ENCODE results near the gene CACNA1C. TPM values are rescaled to one million over a fixed set of nuclear protein-coding genes. Genes with fewer than 3 reads are reported as not detected.

CACNA1C gene
- total RNA-seq, 1 experiment from 2014 or later: 3.7 TPM

GRCh38 chr12:2222691-2223090, 169.9 kb downstream of the CACNA1C start:
- intact Hi-C loops (cut with micrococcal nuclease; ENCODE audit: unreplicated experiment): no loop called here
- TF ChIP-seq EZH2 (IDR thresholded peaks at IDR 0.05; ENCODE audit: borderline replicate concordance, low read depth, low read length, poor library complexity, severe bottlenecking): no peak
- TF ChIP-seq CTCF (conservative IDR thresholded peaks at IDR 0.05; ENCODE audit: low read depth, low read length): no peak
- Histone ChIP-seq H3K9me3 (ENCODE audit: low read depth, low read length, poor library complexity, severe bottlenecking) (no peaks in the 10 kb centered on the region), H3K36me3 (ENCODE audit: insufficient read depth, low read length, poor library complexity, severe bottlenecking) (no peaks in the 10 kb centered on the region), H3K4me3 (ENCODE audit: low read depth, low read length, poor library complexity, severe bottlenecking) (no peak overlapping the region), H3K27ac (ENCODE audit: low read depth, low read length, poor library complexity, severe bottlenecking) (no peak overlapping the region), H3K4me1 (ENCODE audit: insufficient read depth, low read length, poor library complexity, severe bottlenecking) (no peaks in the 10 kb centered on the region), H3K27me3 (replicated peaks; ENCODE audit: insufficient read depth, low read depth, low read length, poor library complexity) (no peaks in the 10 kb centered on the region)
- no TSS peak for BruUV-seq (replicated peaks)
- POLR2A ChIA-PET (ENCODE audit: low non-redundant PET): no interaction called here
- CTCF ChIA-PET: no interaction called here
- no peak for DNase-seq (ENCODE audit: low spot score)

- H3K27me3 ChIP-seq (replicated peaks; ENCODE audit: insufficient read depth, low read depth, low read length, poor library complexity): no peaks in the 10 kb centered on the region
- no peaks in the 10 kb centered on the region for H3K9me3 ChIP-seq (ENCODE audit: low read depth, low read length, poor library complexity, severe bottlenecking)
- DNase-seq (ENCODE audit: low spot score): no peak
- no peaks in the 10 kb centered on the region for H3K36me3 ChIP-seq (ENCODE audit: insufficient read depth, low read length, poor library complexity, severe bottlenecking)
- ChIA-PET POLR2A (ENCODE audit: low non-redundant PET) (no interaction called here), CTCF (no interaction called here)
- no peaks in the 10 kb centered on the region for H3K4me1 ChIP-seq (ENCODE audit: insufficient read depth, low read length, poor library complexity, severe bottlenecking)
- no peak overlapping the region for H3K27ac ChIP-seq (ENCODE audit: low read depth, low read length, poor library complexity, severe bottlenecking)
- no peak overlapping the region for H3K4me3 ChIP-seq (ENCODE audit: low read depth, low read length, poor library complexity, severe bottlenecking)
- no peak for TF ChIP-seq EZH2 (IDR thresholded peaks at IDR 0.05; ENCODE audit: borderline replicate concordance, low read depth, low read length, poor library complexity, severe bottlenecking)
- TF ChIP-seq CTCF (conservative IDR thresholded peaks at IDR 0.05; ENCODE audit: low read depth, low read length): no peak
- intact Hi-C loops (cut with micrococcal nuclease; ENCODE audit: unreplicated experiment): no loop called here
- BruUV-seq (replicated peaks): no TSS peak
Observed at GRCh38 chr12:2224961-2225360, 172.2 kb downstream of the CACNA1C start.

GRCh38 chr12:2225696-2226095, 172.9 kb downstream of the CACNA1C start:
- H3K27me3 ChIP-seq (replicated peaks; ENCODE audit: insufficient read depth, low read depth, low read length, poor library complexity): no peaks in the 10 kb centered on the region
- POLR2A ChIA-PET (ENCODE audit: low non-redundant PET): no interaction called here
- intact Hi-C loops (cut with micrococcal nuclease; ENCODE audit: unreplicated experiment): no loop called here
- no peaks in the 10 kb centered on the region for H3K9me3 ChIP-seq (ENCODE audit: low read depth, low read length, poor library complexity, severe bottlenecking)
- H3K27ac ChIP-seq (ENCODE audit: low read depth, low read length, poor library complexity, severe bottlenecking): no peak overlapping the region
- BruUV-seq (replicated peaks): no TSS peak
- no peaks in the 10 kb centered on the region for H3K4me1 ChIP-seq (ENCODE audit: insufficient read depth, low read length, poor library complexity, severe bottlenecking)
- no peak for TF ChIP-seq CTCF (conservative IDR thresholded peaks at IDR 0.05; ENCODE audit: low read depth, low read length)
- TF ChIP-seq EZH2 (IDR thresholded peaks at IDR 0.05; ENCODE audit: borderline replicate concordance, low read depth, low read length, poor library complexity, severe bottlenecking): no peak
- no peaks in the 10 kb centered on the region for H3K36me3 ChIP-seq (ENCODE audit: insufficient read depth, low read length, poor library complexity, severe bottlenecking)
- DNase-seq (ENCODE audit: low spot score): no peak
- CTCF ChIA-PET: no interaction called here
- no peak overlapping the region for H3K4me3 ChIP-seq (ENCODE audit: low read depth, low read length, poor library complexity, severe bottlenecking)

Measured in A673 (cell line).